Activated gamma-delta T cell (primary cell): ENCODE data around the gene TRIP4.
"Not testable (repeated sequence)": the region's sequence is repeated elsewhere in the genome, so short reads cannot be mapped to it uniquely, and the experiment has no call there.

Source experiments
- DNase-seq: peaks from one replicate; lab custom pipeline; 2025; lab: John Stamatoyannopoulos, UW
- total RNA-seq, 2 donors: gene quantifications; one replicate each; lab custom pipeline; 2026; lab: John Stamatoyannopoulos, UW

TRIP4 gene
- 23.6 to 24.8 reads per million in 2 donors for total RNA-seq

- DNase-seq: peak; percentile 83
Measured at GRCh38 chr15:64387562-64388168, at the start of gene TRIP4. TRIP4 (plus strand) TSS chr15:64387836; CDS start chr15:64387864, 28 bp downstream.

- no peak for DNase-seq
Measured at GRCh38 chr15:64340355-64340754, 47.3 kb upstream of the TRIP4 start.

DNA sequence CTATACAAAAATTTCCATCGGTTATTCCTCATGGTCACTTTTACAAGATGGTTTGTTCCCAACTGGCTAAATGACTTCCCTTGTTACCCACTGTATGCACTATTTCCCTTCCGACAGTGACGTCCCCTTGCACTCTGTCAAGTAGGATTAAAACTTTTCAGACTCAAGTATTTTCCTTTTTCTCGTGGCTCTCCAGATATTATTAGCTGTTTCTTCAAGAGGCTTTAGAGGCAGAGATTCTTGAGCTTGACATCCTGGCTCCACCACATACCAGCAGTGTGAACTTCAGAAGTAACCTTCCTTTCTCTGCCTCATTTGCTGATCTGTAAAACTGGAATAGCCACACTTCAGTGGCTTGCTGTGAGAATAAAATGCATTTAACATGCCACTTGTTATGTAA lies 45.7 kb upstream of the TRIP4 start:
- DNase-seq: no peak

DNA sequence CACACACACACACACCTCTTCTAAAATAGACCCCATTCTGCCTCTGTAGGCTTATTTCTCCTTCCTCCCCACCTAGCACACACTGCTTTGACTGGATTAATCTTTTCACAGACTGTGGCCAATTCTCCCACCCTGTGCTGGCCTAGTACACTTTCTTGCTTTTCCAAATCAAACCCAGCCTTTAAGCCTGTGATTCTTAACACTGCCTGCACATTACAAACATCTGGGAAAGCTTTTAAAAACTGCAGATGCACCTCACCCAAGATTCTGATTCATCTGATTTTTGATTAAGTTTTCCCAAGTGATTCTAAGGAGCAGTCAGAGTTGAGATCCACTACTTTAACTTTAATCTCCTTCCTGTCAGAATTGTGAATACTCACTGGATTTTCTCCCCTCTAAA lies 44.4 kb upstream of the TRIP4 start:
- DNase-seq: no peak

GRCh38 chr15:64343841-64344240 lies 43.8 kb upstream of the TRIP4 start:
- DNase-seq: no peak

- no peak for DNase-seq
Measured at GRCh38 chr15:64344651-64345294, 42.9 kb upstream of the TRIP4 start.

DNA sequence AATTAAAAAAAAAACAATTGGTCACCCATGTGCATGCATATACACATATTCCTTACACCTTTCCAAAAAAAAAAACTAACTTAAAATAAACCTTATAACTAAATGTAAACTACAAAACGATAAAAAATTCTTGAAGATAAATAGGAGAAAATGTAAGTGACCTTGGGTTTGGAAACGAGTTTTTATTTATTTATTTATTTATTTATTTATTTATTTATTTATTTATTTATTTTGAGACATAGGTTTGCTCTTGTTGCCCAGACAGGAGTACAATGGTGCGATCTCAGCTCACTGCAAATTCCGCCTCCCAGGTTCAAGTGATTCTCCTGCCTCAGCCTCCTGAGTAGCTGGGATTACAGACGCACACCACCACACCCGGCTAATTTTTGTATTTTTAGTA lies 41.4 kb upstream of the TRIP4 start:
- not testable (repeated sequence) for DNase-seq

- no peak for DNase-seq
Measured at GRCh38 chr15:64348455-64348854, 39.2 kb upstream of the TRIP4 start.

DNA sequence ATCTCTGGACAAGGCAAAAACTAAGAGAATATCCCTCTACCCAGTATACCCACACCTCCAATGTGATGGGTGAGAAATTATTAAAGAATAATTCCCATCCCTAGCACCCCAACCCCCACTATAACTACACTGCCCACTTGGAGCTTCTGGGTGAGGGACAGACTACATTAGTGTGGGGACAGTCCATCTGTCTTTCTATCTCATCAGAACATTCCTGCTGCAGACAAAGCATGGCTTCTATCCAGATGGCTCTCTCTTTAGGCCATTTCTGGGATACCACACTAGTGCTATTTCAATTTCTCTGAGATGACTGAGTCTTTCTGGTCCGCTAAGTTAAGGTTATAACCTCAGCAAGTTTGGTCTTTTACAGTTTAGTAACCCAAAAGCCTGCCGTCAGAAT lies 38.3 kb upstream of the TRIP4 start:
- DNase-seq: no peak

- no peak for DNase-seq
Measured at GRCh38 chr15:64351265-64351664, 36.4 kb upstream of the TRIP4 start.

- no peak for DNase-seq
Measured at GRCh38 chr15:64354688-64355344, 32.8 kb upstream of the TRIP4 start.

DNA sequence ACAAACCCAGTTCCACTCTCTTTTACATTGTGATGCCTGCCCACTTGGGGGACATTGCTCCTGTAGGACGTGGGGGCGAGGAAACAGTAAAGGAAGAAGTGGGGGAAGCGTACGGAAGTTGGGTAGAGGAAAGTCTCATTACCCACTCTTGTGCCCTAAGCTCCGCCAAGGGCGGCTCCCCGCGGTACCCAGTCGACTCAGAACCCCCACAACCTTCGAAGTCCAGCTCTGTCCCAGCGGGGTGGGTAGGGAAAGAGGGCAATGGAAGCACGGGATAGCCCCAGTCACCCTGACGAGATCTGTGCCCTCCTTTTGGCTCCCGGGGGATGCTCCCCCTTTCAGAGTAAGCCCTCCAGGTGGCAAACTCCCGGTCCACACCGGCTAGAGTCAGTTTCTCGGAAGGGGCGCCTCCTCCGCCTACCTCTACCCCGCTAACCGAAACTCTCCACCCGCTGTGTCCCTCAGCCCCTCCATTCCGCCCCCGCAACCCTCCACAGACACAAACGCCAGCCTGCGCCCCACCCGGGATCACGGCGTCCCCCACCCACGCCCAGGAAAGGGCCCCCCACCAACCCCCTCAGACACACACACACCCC lies 32.2 kb upstream of the TRIP4 start:
- no peak for DNase-seq

- peak; percentile 80 for DNase-seq
Measured at GRCh38 chr15:64355944-64356709, 31.5 kb upstream of the TRIP4 start, which contains the start of gene CSNK1G1. CSNK1G1 (minus strand) TSS chr15:64356173; CDS start chr15:64300499, 55,674 bp downstream.

DNA sequence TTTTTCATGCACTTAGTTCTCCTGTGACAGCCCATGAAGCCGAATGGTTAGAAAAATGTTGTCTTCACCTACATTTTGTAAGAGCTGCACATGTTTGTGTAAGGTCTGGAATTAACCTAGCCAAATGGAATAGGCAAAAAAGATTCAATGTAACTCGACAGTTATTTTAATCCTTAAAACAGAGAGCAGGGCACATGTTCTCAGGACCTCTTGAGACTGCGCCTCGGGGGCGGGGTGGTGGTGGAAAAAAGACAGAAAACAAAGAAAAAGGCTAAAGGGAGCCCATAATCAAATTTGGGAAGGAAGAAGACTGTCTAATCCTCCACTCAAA lies 31.0 kb upstream of the TRIP4 start:
- DNase-seq: no peak

DNA sequence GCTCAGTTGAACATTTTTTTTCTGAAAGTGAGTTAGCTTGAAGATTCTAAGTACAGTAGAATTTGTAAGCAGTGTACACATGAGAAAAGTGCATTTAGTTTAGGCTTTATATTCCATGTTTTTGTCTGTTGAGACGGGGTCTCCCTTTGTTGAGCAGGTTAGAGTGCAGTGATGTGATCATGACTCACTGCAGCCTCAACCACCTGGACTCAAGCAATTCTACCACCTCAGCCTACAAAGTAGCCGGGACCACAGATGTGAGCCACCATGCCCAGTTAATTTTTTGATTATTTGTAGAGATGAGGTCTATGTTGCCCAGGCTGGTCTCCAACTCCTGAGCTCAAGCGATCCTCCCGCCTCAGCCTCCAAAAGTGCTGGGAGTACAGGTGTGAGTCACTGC lies 26.4 kb upstream of the TRIP4 start:
- DNase-seq: no peak

DNA sequence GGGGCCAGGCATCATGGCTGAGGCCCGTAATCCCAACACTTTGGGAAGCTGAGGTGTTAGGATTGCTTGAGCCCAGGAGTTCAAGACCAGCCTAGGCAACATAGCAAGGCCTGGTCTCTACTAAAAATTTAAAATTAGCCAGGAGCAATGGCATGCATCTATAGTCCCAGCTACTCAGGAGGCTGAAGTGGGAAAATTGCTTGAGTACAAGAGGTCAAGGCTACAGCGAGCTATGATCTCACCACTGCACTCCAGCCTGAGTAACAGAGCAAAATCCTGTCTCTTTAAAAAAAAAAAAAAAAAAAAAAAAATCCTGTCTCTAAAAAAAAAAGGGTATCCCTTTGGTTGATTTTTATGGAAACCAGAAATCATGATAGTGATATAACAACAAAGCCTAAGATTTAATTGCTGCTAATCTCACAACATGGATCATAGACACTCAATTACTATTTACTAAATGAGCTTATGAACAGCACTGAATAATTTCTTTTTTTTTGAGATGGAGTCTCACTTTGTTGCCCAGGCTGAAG lies 18.5 kb upstream of the TRIP4 start:
- DNase-seq: no peak

- not testable (repeated sequence) for DNase-seq
Measured at GRCh38 chr15:64371383-64371782, 16.3 kb upstream of the TRIP4 start.

- DNase-seq: no peak
Measured at GRCh38 chr15:64373360-64373759, 14.3 kb upstream of the TRIP4 start.

- no peak for DNase-seq
Measured at GRCh38 chr15:64379216-64379960, 8.2 kb upstream of the TRIP4 start.

- DNase-seq: not testable (repeated sequence)
Measured at GRCh38 chr15:64380130-64380870, 7.3 kb upstream of the TRIP4 start.
